ENCODE data around the gene PLD3.

Gene PLD3

GRCh38 chr19:40355975-40356680 lies 7.6 kb downstream of the PLD3 start:
- no peak for TF ChIP-seq TAF1 (IDR thresholded peaks at IDR 0.05; ENCODE audit: borderline replicate concordance, low read depth, low read length)
- TF ChIP-seq POLR2AphosphoS5 (IDR thresholded peaks at IDR 0.05; ENCODE audit: low read depth, low read length) = 0 out of 2 replicates have a peak, but pooled peaks have one; percentile 30
- TF ChIP-seq POLR2A (IDR thresholded peaks at IDR 0.05; ENCODE audit: low read depth, low read length) = no peak
- DNase-seq (ENCODE audit: insufficient read length) (no peak), FAIRE-seq (peak; percentile 67)

- no peak for DNase-seq (ENCODE audit: insufficient read length)
- TF ChIP-seq POLR2A (IDR thresholded peaks at IDR 0.05; ENCODE audit: low read depth, low read length) = no peak
- TF ChIP-seq POLR2AphosphoS5 (IDR thresholded peaks at IDR 0.05; ENCODE audit: low read depth, low read length) = no peak
- TF ChIP-seq TAF1 (IDR thresholded peaks at IDR 0.05; ENCODE audit: borderline replicate concordance, low read depth, low read length) = no peak
- peak; percentile 77 for FAIRE-seq
Observed at GRCh38 chr19:40356681-40357595, 8.4 kb downstream of the PLD3 start.

GRCh38 chr19:40357640-40358039 lies 9.1 kb downstream of the PLD3 start:
- TF ChIP-seq POLR2AphosphoS5 (IDR thresholded peaks at IDR 0.05; ENCODE audit: low read depth, low read length) (no peak), TAF1 (IDR thresholded peaks at IDR 0.05; ENCODE audit: borderline replicate concordance, low read depth, low read length) (no peak), POLR2A (IDR thresholded peaks at IDR 0.05; ENCODE audit: low read depth, low read length) (no peak)
- no peak for DNase-seq (ENCODE audit: insufficient read length)
- no peak for FAIRE-seq

- FAIRE-seq = peak; percentile 51
- no peak for TF ChIP-seq POLR2A (IDR thresholded peaks at IDR 0.05; ENCODE audit: low read depth, low read length)
- no peak for TF ChIP-seq POLR2AphosphoS5 (IDR thresholded peaks at IDR 0.05; ENCODE audit: low read depth, low read length)
- TF ChIP-seq TAF1 (IDR thresholded peaks at IDR 0.05; ENCODE audit: borderline replicate concordance, low read depth, low read length) = no peak
- DNase-seq (ENCODE audit: insufficient read length) = peak; percentile 65
Observed at GRCh38 chr19:40358773-40359172, 10.3 kb downstream of the PLD3 start.

GRCh38 chr19:40360020-40360707 lies 11.7 kb downstream of the PLD3 start:
- no peak for TF ChIP-seq TAF1 (IDR thresholded peaks at IDR 0.05; ENCODE audit: borderline replicate concordance, low read depth, low read length)
- no peak for TF ChIP-seq POLR2A (IDR thresholded peaks at IDR 0.05; ENCODE audit: low read depth, low read length)
- TF ChIP-seq POLR2AphosphoS5 (IDR thresholded peaks at IDR 0.05; ENCODE audit: low read depth, low read length) = no peak
- DNase-seq (ENCODE audit: insufficient read length) (no peak), FAIRE-seq (no peak)

GRCh38 chr19:40360708-40361241 lies 12.3 kb downstream of the PLD3 start:
- FAIRE-seq (no peak), DNase-seq (ENCODE audit: insufficient read length) (no peak)
- TF ChIP-seq TAF1 (IDR thresholded peaks at IDR 0.05; ENCODE audit: borderline replicate concordance, low read depth, low read length) (no peak), POLR2AphosphoS5 (IDR thresholded peaks at IDR 0.05; ENCODE audit: low read depth, low read length) (no peak), POLR2A (IDR thresholded peaks at IDR 0.05; ENCODE audit: low read depth, low read length) (no peak)

- no peak for DNase-seq (ENCODE audit: insufficient read length)
- FAIRE-seq = no peak
- TF ChIP-seq POLR2AphosphoS5 (IDR thresholded peaks at IDR 0.05; ENCODE audit: low read depth, low read length) = no peak
- TF ChIP-seq POLR2A (IDR thresholded peaks at IDR 0.05; ENCODE audit: low read depth, low read length) = no peak
Observed at GRCh38 chr19:40362160-40362559, 13.7 kb downstream of the PLD3 start.

GRCh38 chr19:40363069-40363468 lies 14.6 kb downstream of the PLD3 start:
- TF ChIP-seq POLR2AphosphoS5 (IDR thresholded peaks at IDR 0.05; ENCODE audit: low read depth, low read length) (no peak), POLR2A (IDR thresholded peaks at IDR 0.05; ENCODE audit: low read depth, low read length) (no peak), TAF1 (IDR thresholded peaks at IDR 0.05; ENCODE audit: borderline replicate concordance, low read depth, low read length) (no peak)
- FAIRE-seq (no peak), DNase-seq (ENCODE audit: insufficient read length) (no peak)

- FAIRE-seq = no peak
- no peak for TF ChIP-seq POLR2A (IDR thresholded peaks at IDR 0.05; ENCODE audit: low read depth, low read length)
- TF ChIP-seq POLR2AphosphoS5 (IDR thresholded peaks at IDR 0.05; ENCODE audit: low read depth, low read length) = no peak
- no peak for DNase-seq (ENCODE audit: insufficient read length)
Observed at GRCh38 chr19:40365010-40365409, 16.5 kb downstream of the PLD3 start.

- TF ChIP-seq POLR2AphosphoS5 (IDR thresholded peaks at IDR 0.05; ENCODE audit: low read depth, low read length) (no peak), TAF1 (IDR thresholded peaks at IDR 0.05; ENCODE audit: borderline replicate concordance, low read depth, low read length) (no peak), POLR2A (IDR thresholded peaks at IDR 0.05; ENCODE audit: low read depth, low read length) (peak; percentile 27; the same call in 1 of the 2 replicates)
- FAIRE-seq (peak; percentile 27), DNase-seq (ENCODE audit: insufficient read length) (peak; percentile 94)
Observed at GRCh38 chr19:40365613-40366401, 17.3 kb downstream of the PLD3 start.
